IPS-11a (cell line): Measurements from ENCODE around the gene PRR23E.

ENCODE experiments used
- H3K4me3 ChIP-seq: one replicate; pipeline ENCODE4 v1.5.1; 2013; ENCODE audit warnings: low read depth, low read length, control low read depth

Gene PRR23E

DNA sequence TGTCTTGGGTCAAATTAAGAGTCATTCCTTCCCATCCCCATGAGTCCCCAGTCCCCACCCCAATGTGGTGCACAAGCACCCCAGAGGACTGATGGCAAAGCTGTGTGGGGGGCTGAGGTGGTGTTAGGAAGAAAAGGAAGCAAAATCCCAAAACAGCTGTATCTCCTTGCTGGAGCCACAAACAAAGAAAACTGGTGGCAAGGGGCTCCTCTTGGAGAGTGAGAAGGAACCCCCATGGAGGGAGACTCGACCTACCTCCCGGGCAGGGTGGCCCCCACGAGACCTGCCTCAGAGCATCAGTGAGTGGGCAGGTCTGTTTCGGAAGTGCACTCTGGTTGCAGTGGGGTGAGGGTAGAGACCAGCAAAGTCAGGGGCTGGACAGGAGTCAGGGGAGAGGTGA, 29.2 kb downstream of the PRR23E start:
- H3K4me3 ChIP-seq = no peak overlapping the region

- no peak overlapping the region for H3K4me3 ChIP-seq
Measured at GRCh38 chr3:127222664-127223063, 29.7 kb downstream of the PRR23E start.

GRCh38 chr3:127224118-127224517, 31.2 kb downstream of the PRR23E start:
- no peak overlapping the region for H3K4me3 ChIP-seq

DNA sequence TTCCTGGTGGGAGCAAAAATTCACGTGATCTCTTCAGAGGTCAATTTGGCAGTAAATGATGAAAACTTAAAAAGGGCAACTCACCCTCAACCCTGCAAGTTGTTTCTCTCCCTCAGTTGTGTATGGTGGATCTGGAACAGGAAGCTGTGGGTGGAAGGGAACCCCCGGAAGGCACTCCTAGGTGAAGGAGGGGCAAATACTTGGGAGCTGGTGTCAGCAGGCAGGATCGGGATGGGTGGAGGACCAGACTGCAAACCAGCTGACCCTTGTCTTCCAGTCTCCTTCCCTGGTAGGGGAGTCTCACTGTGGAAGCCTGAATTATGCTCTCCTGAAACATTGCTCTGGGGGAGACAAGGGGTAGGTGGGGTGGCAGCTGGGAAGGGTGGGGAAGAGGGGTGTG, 33.5 kb downstream of the PRR23E start:
- H3K4me3 ChIP-seq = no peak overlapping the region

GRCh38 chr3:127226946-127227842, 34.3 kb downstream of the PRR23E start:
- H3K4me3 ChIP-seq = no peak overlapping the region

DNA sequence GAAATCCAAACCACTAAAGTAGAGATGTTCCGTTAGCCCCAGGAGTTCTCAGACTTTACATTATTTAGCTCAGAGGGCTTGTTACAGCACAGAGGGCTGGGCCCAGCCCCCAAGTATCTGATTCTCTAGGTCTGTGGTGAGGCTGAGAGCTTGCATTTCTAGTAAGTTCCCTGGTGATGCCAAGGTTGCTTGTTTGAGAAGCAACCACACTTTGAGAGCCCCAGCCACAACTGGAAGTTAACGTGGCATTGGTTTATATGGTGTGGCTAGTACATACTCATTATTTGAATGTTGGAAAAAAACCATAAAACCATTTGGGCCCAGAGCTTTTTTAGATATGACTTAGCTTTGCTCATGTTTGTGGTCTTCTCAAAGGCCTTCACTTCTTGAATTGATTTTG, 35.9 kb downstream of the PRR23E start:
- no peak overlapping the region for H3K4me3 ChIP-seq

- no peak overlapping the region for H3K4me3 ChIP-seq
Measured at GRCh38 chr3:127233371-127233770, 40.4 kb downstream of the PRR23E start.

DNA sequence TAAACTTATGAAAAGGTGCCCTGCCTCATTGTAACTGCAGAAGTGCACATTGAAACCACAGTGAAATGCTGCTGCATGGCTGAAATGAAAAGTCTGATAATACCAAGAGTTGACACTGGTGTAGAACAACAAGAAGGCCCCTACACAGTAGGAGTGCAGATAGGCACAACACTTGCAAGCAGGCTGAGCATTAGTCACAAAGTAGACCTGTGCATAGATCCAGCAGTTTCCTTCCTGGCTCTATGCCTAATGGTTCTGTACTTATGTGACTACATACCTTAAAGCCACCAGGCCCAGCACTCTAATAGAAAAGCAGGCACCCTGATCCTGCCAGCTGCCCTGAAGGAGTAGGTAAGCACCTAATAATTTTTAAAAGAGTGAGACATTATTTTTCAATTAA, 41.8 kb downstream of the PRR23E start:
- H3K4me3 ChIP-seq = no peak overlapping the region

DNA sequence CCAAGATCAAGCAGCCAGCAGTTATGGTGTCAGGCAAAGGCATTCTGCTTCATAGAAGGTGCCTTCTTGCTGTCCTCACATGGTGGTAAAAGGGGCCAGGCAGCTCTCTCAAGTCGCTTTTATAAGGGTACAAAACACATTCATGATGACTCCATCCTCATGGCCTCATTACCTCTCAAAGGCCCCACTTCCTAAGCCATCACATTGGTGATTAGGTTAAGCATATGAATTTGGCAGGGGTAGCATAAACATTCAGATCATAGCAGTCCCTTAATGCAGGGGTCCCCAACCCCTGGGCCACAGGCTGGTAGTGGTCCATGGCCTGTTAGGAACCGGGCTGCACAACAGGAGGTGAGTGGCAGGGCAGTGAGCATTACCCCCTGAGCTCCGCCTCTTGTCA, 42.8 kb downstream of the PRR23E start:
- H3K4me3 ChIP-seq = no peak overlapping the region

DNA sequence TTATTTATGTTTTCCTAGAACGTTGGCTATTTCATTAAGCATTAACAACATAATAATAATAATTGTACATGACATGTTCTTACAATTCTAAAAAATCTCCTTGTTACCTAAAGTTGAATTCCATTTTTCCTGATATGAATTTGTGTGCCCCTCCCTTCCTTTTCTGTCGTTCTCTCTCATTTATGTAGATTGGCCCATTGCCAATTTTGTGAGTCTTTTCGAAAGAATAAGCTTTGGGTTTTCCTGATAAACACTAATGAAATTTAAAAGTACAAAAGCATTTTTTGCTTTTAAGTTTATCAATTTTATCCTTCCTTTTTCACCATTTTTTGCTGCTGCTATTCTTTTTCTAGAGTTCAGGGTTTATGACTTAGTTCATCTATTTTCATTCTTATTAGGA, 44.9 kb downstream of the PRR23E start:
- no peak overlapping the region for H3K4me3 ChIP-seq

DNA sequence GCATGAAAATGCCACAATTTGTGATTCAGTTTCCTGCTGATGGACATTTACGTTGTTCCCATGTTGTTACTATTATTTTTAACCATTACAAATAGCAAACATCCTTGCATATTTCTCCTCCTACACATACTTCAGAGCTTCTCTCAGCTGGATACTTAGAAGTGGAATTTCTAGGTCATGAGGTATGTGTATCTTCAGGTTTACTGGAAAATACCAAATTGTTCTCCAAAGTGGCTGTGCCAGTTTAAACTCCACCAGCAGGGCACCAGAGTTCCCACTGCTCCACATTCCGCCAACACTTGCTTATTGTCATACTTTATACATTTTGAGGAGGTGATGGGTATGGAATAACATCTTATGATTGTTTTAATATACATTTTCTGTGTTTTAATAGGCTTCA, 45.7 kb downstream of the PRR23E start:
- no peak overlapping the region for H3K4me3 ChIP-seq

DNA sequence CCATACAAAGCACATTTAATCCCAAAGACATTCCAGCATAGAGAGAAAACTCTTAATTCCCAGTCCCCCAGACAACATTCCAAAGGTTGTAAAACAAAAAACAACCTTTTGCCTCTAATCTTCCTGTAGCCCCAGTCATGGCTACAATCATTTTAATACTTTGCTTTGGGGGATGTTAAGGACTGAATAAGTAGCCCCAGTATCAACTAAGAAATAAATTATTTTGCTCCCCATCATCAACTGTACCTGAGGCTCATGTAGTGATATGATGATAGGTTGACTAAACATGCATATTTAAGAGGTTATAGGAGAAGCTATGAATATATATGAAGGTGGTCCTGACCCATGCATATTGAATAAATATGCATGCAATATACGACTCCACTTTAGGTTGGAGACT, 54.4 kb downstream of the PRR23E start:
- no peak overlapping the region for H3K4me3 ChIP-seq
